Spleen (tissue), 11 donors: ENCODE data around the gene VRK1. TPM values are rescaled to one million over a fixed set of nuclear protein-coding genes. Genes with fewer than 3 reads are reported as not detected.

ENCODE experiments used
- DNase-seq: peaks from one replicate; pipeline ENCODE4 v3.0.0-alpha.2; 2020
- H3K27ac ChIP-seq, 8 donors: fragments of 200-600 bp; sonication (generic) in 7 of 8; 1 replicate in 4 of 8; 2 replicates in 4 of 8; pipeline versions ENCODE4 v1.5.0 to v1.8.0; 2016 to 2021; ENCODE audit warnings: inconsistent platforms in 4 of 8, mild to moderate bottlenecking in 4 of 8, moderate library complexity in 1 of 8
- H3K27me3 ChIP-seq, 7 donors: fragments of 200-600 bp; sonication (generic) in 6 of 7; replicated peaks in 1 of 7; 1 replicate in 4 of 7; 2 replicates in 3 of 7; pipeline versions ENCODE4 v1.5.0 to v1.8.0; 2016 to 2021; ENCODE audit warnings: inconsistent platforms in 3 of 7, mild to moderate bottlenecking in 1 of 7
- H3K36me3 ChIP-seq, 6 donors: fragments of 200-600 bp; sonication (generic) in 5 of 6; 1 replicate in 4 of 6; 2 replicates in 2 of 6; pipeline versions ENCODE4 v1.5.0 to v1.8.0; 2016 to 2021; ENCODE audit warnings: inconsistent platforms in 2 of 6
- H3K4me1 ChIP-seq, 6 donors: fragments of 200-600 bp; sonication (generic) in 5 of 6; 1 replicate in 3 of 6; 2 replicates in 3 of 6; pipeline versions ENCODE4 v1.5.0 to v1.8.0; 2016 to 2021; ENCODE audit warnings: inconsistent platforms in 3 of 6
- H3K4me3 ChIP-seq, 8 donors: fragments of 200-600 bp; sonication (generic) in 7 of 8; 1 replicate in 4 of 8; 2 replicates in 4 of 8; pipeline versions ENCODE4 v1.5.0 to v1.8.0; 2016 to 2021; ENCODE audit warnings: inconsistent platforms in 4 of 8, mild to moderate bottlenecking in 4 of 8, moderate library complexity in 2 of 8
- H3K9me3 ChIP-seq, 8 donors: fragments of 200-600 bp; sonication (generic) in 7 of 8; 1 replicate in 4 of 8; 2 replicates in 4 of 8; pipeline versions ENCODE4 v1.5.0 to v1.8.0; 2016 to 2021; ENCODE audit warnings: inconsistent platforms in 4 of 8
- POLR2A ChIP-seq, 3 donors: fragments of 450-650 bp; IDR thresholded peaks; one replicate each; pipeline ENCODE4 v1.5.1; 2017; ENCODE audit warnings: antibody characterized with exemption in 3 of 3, mild to moderate bottlenecking in 1 of 3
- POLR2AphosphoS5 ChIP-seq, 3 donors: sonication (generic); formaldehyde crosslinking; IDR thresholded peaks; one replicate each; pipeline ENCODE4 v1.5.1; 2017; ENCODE audit warnings: antibody characterized with exemption in 3 of 3
- WGBS, 5 donors: extraction: QIAGEN DNeasy Blood & Tissue Kit in 3 of 5; methylation state at CpG; one replicate each; pipeline versions ENCODE4 v1.1.5 to v1.1.7; 2013 to 2018; 5-methylcytosine and 5-hydroxymethylcytosine counted together
- intact Hi-C: fragments of 100-400 bp; cut with DNase I; formaldehyde crosslinking; loops from one replicate; pipeline ENCODE4 v1.15.0; 2023; ENCODE audit warnings: low total_unique reads
- polyA plus RNA-seq, 3 donors: library from polyadenylated mRNA; stranded (reverse); fragments of 200-250 nt; gene quantifications; one replicate each; pipeline ENCODE4 v1.2.1, GENCODE V29; 2013
- total RNA-seq, 7 donors: library from RNA; depleted of rRNA in 3 of 7; stranded (reverse); fragments of >200 nt in 3 of 7; fragmentation: NEBNext Ultra II Directional in 4 of 7; extraction: Animal tissue kit (Norgen Biotek cat#: 25700) in 4 of 7; gene quantifications; one replicate each; pipeline versions ENCODE4 v1.1.0 to v1.2.1, GENCODE V29; 2016 to 2021
- TF ChIP-seq, protein P1 (sequence below), 11 experiments: fragments of 200-600 bp in 7 of 11; fragments of 450-650 bp in 4 of 11; sonication (generic) in 4 of 11; IDR thresholded peaks in 8 of 11; conservative IDR thresholded peaks in 3 of 11; 1 replicate in 7 of 11; 2 replicates in 4 of 11; pipeline versions ENCODE4 v1.4.0 to v1.8.0; 2016 to 2021; ENCODE audit warnings: antibody characterized with exemption in 11 of 11, inconsistent platforms in 4 of 11, mild to moderate bottlenecking in 1 of 11
- donor health status: healthy with polysubstance abuse.
- donor health status: DM: no; HTN: no; CAD: no; lungs with moderate emphysema.
- donor health status: DM: no; HTN: no; CAD: no.
- donor health status: Bipolar disorder and iron deficiency.
- donor health status: healthy.
- donor health status: DM: no; HTN: no; CAD: no.
- donor health status: DM: yes; HTN: yes; CAD: no.

VRK1 gene
- total and polyA plus RNA-seq, 10 donors: 16.1 to 48.5 (median 29.4) TPM

DNA sequence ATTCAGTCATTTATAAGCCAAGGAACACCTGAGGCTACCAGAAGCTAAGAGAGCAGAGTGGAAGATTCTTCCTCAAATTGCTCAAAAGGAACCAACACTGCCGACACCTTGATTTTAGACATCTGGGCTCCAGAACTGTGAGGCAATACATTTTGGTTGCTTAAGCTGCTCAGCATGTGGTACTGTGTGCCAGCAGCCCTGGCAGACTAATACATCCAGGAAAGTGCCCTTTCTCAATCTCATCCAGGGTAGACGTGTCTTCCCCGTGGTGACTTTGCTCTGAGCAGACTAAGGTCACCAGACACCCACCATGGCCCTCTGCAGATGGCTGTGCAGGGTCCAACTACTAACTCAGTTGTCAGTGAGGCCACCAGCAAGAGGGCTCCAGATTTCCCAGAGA lies 122.8 kb downstream of the VRK1 start:
- H3K4me1 ChIP-seq: peaks cover 0 to under 1% (median 0%) of the 10 kb centered on the region in 6 donors
- H3K27ac ChIP-seq: peak overlapping the region in 2 of 8 donors; percentile 17 to 65
- H3K9me3 ChIP-seq: peaks cover 0 to 24% (median 7%) of the 10 kb centered on the region in 8 donors
- TF ChIP-seq, protein P1, sequence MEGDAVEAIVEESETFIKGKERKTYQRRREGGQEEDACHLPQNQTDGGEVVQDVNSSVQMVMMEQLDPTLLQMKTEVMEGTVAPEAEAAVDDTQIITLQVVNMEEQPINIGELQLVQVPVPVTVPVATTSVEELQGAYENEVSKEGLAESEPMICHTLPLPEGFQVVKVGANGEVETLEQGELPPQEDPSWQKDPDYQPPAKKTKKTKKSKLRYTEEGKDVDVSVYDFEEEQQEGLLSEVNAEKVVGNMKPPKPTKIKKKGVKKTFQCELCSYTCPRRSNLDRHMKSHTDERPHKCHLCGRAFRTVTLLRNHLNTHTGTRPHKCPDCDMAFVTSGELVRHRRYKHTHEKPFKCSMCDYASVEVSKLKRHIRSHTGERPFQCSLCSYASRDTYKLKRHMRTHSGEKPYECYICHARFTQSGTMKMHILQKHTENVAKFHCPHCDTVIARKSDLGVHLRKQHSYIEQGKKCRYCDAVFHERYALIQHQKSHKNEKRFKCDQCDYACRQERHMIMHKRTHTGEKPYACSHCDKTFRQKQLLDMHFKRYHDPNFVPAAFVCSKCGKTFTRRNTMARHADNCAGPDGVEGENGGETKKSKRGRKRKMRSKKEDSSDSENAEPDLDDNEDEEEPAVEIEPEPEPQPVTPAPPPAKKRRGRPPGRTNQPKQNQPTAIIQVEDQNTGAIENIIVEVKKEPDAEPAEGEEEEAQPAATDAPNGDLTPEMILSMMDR (IDR thresholded peaks at IDR 0.05 in 8 of 11, conservative IDR thresholded peaks at IDR 0.05 in 3 of 11): no peak
- no peak for TF ChIP-seq POLR2AphosphoS5 (IDR thresholded peaks at IDR 0.05)
- no peak for TF ChIP-seq POLR2A (IDR thresholded peaks at IDR 0.05)
- no peaks in the 10 kb centered on the region for H3K27me3 ChIP-seq
- H3K4me3 ChIP-seq: no peak overlapping the region
- 49 to 85% (median 69%) methylated on average over 1 to 3 of the region's 3 CpGs for WGBS, 5 donors
- intact Hi-C loops: no loop called here
- no peak for DNase-seq
- H3K36me3 ChIP-seq: no peaks in the 10 kb centered on the region

DNA sequence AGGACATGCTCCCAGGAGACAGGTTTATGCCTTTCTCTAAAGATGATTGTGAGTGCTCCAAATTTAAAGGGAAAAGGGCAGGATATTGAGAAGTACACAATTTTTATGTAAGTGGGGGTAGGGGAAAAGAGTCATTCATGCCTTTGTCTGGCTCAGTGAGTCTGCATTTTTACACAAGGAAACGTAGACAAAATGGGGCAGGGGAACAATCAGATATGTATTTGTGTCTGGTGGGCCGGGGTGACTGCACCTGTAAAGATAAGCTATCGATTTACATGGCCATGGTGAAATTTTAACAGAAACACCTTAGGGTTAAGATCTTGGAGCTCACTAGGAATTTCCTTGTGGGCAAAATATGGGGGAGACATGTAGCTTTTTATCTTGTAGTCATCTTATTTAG lies 123.6 kb downstream of the VRK1 start:
- intact Hi-C loops: no loop called here
- 74 to 91% (median 82%) methylated on average over 3 of the region's 3 CpGs for WGBS, 5 donors
- H3K27ac ChIP-seq: peak overlapping the region in 1 of 8 donors; percentile 65
- TF ChIP-seq, protein P1 (IDR thresholded peaks at IDR 0.05 in 8 of 11, conservative IDR thresholded peaks at IDR 0.05 in 3 of 11): no peak
- TF ChIP-seq POLR2AphosphoS5 (IDR thresholded peaks at IDR 0.05) (no peak), POLR2A (IDR thresholded peaks at IDR 0.05) (no peak)
- H3K27me3 ChIP-seq: no peaks in the 10 kb centered on the region
- H3K9me3 ChIP-seq: peaks cover 0 to 16% (median 4%) of the 10 kb centered on the region in 8 donors
- peaks cover 0 to 8% (median 0%) of the 10 kb centered on the region in 6 donors for H3K4me1 ChIP-seq
- H3K36me3 ChIP-seq: no peaks in the 10 kb centered on the region
- DNase-seq: no peak
- no peak overlapping the region for H3K4me3 ChIP-seq

DNA sequence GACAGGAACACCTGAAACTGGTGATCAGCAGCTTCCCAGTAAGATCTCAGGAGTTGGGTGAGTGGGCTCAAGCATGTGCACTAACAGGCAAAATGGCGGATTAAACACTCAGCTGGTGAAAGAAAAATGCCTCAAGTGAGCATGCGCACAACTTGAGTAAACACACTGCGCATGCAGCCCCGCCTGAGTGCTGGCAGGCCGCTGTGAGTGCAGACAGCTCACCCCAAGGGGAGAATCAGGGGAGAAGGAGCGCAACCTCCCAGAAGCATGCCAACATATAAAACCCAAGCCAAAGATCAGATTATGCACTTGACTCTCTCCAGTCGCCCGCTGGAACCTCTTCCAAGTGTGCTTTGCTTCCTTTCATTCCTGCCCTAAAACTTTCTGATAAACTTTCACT lies 125.8 kb downstream of the VRK1 start:
- TF ChIP-seq, protein P1 (IDR thresholded peaks at IDR 0.05 in 8 of 11, conservative IDR thresholded peaks at IDR 0.05 in 3 of 11): no peak
- TF ChIP-seq POLR2AphosphoS5 (IDR thresholded peaks at IDR 0.05): no peak
- TF ChIP-seq POLR2A (IDR thresholded peaks at IDR 0.05): no peak
- intact Hi-C loops: no loop called here
- WGBS, 5 donors: 95 to 98% (median 97%) methylated on average over 8 of the region's 8 CpGs
- H3K27ac ChIP-seq: no peak overlapping the region
- peaks cover 0 to 9% (median 0%) of the 10 kb centered on the region in 6 donors for H3K4me1 ChIP-seq
- no peak for DNase-seq
- no peaks in the 10 kb centered on the region for H3K27me3 ChIP-seq
- no peaks in the 10 kb centered on the region for H3K36me3 ChIP-seq
- H3K4me3 ChIP-seq: no peak overlapping the region
- H3K9me3 ChIP-seq: peaks cover 0 to 14% (median 3%) of the 10 kb centered on the region in 8 donors

DNA sequence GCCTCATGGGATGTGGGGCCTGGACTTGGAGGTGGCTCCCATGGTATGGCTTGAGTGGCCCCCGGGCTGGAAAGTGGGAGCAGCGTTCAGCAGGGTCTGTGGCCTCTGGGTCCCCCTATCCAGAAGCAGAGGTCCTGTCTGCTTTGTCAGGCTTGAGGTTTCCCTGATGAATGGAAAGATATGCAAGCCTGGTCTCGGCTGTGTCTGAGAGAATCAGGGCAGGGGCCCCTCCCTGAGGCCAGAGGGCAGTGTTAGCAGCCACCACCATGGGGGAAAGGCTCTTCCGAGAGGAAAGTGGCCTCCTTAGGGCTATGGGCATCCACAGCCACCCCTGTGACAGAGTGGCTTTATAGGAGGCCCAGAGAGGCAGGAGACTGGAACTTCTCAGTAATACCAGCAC lies 128.2 kb downstream of the VRK1 start:
- H3K9me3 ChIP-seq: peaks cover 0 to 14% (median 3%) of the 10 kb centered on the region in 8 donors
- H3K4me1 ChIP-seq: peaks cover 0 to 9% (median 0%) of the 10 kb centered on the region in 6 donors
- TF ChIP-seq POLR2AphosphoS5 (IDR thresholded peaks at IDR 0.05) (no peak), POLR2A (IDR thresholded peaks at IDR 0.05) (no peak)
- TF ChIP-seq, protein P1 (IDR thresholded peaks at IDR 0.05 in 8 of 11, conservative IDR thresholded peaks at IDR 0.05 in 3 of 11): no peak
- H3K36me3 ChIP-seq: no peaks in the 10 kb centered on the region
- no peaks in the 10 kb centered on the region for H3K27me3 ChIP-seq
- H3K27ac ChIP-seq: no peak overlapping the region
- DNase-seq: no peak
- 79 to 92% (median 84%) methylated on average over 3 to 4 of the region's 4 CpGs for WGBS, 5 donors
- intact Hi-C loops: no loop called here
- H3K4me3 ChIP-seq: no peak overlapping the region
